ENCODE data around the gene ATG3. TPM values are rescaled to one million over a fixed set of nuclear protein-coding genes. Genes with fewer than 3 reads are reported as not detected.

ATG3 gene
- total RNA-seq, 6 experiments from 2014 or later = 19.9 to 57.8 (median 27.1) TPM

- ATAC-seq (peak in 3 of 4 donors; percentile 45 to 63 (median 60)), DNase-seq (no peak)
- no peak overlapping the region for H3K27ac ChIP-seq
- no peak overlapping the region for H3K4me3 ChIP-seq
- H3K9me3 ChIP-seq = no peaks in the 10 kb centered on the region
- H3K36me3 ChIP-seq = peaks cover 0 to 31% (median 3%) of the 10 kb centered on the region in 4 donors
- 70% methylated on average over 2 of the region's 2 CpGs for WGBS (ENCODE audit: insufficient coverage, low coverage, low lambda C conversion rate, missing lambda C conversion rate)
- no peaks in the 10 kb centered on the region for H3K4me1 ChIP-seq
- no peaks in the 10 kb centered on the region for H3K27me3 ChIP-seq
- TF ChIP-seq POLR2A (IDR thresholded peaks at IDR 0.05) (no peak), CTCF (IDR thresholded peaks at IDR 0.05) (peak; percentile 29 to 65 (median 59))
- intact Hi-C loops (cut with DNase I) = no loop called here
These were observed 20.6 kb upstream of the ATG3 start for GRCh38 chr3:112582244-112582874.

DNA sequence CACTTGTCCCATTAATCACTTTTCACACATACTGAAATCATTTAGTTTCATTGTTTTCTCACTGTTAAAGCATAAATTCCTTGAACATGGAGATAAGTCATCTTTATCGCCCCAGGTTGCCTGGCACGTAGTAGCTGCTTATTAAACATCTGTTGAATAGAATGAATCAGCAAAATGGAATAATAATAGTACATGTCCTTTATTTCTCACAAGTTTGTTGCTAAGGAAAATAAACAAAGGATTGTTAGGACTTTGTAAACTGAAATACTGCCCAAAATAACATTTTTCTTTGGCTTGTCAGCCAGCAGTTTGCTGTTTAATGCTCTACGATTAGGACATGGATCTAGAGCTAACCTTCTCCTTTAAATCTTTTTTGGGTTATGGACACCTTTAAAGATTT lies 17.9 kb upstream of the ATG3 start:
- ATAC-seq = no peak
- Histone ChIP-seq H3K27ac (no peak overlapping the region), H3K4me1 (no peaks in the 10 kb centered on the region), H3K27me3 (no peaks in the 10 kb centered on the region), H3K9me3 (no peaks in the 10 kb centered on the region), H3K36me3 (peaks cover 0 to 27% (median 3%) of the 10 kb centered on the region in 4 donors), H3K4me3 (no peak overlapping the region)
- WGBS (ENCODE audit: insufficient coverage, low coverage, low lambda C conversion rate, missing lambda C conversion rate) = 90% methylated on average over 3 of the region's 3 CpGs
- intact Hi-C loops (cut with DNase I) = no loop called here
- DNase-seq = no peak
- TF ChIP-seq CTCF (IDR thresholded peaks at IDR 0.05) = no peak
- no peak for TF ChIP-seq POLR2A (IDR thresholded peaks at IDR 0.05)

DNA sequence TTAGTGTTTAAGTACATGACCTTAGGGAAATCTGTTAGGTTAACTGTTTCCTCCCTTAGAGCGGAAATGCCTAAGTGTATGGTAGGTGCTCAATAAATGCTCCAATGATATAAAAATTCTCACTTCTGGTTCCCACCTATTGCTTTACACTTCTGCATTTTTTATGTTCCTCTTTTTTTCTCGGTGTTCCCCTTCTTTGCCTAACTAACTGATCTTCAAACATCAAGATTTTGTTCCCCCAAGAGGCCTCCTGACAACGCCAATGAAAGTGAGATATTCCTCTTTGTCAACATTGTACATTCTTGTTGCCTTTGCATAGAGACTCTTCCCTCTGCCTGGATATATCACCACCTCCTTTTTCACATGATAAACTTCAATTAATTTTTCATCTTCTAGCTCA lies 17.5 kb upstream of the ATG3 start:
- intact Hi-C loops (cut with DNase I) = no loop called here
- Histone ChIP-seq H3K9me3 (no peaks in the 10 kb centered on the region), H3K27ac (no peak overlapping the region), H3K27me3 (no peaks in the 10 kb centered on the region), H3K36me3 (peaks cover 0 to 23% (median 3%) of the 10 kb centered on the region in 4 donors), H3K4me3 (no peak overlapping the region), H3K4me1 (no peaks in the 10 kb centered on the region)
- ATAC-seq (no peak), DNase-seq (no peak)
- WGBS (ENCODE audit: insufficient coverage, low coverage, low lambda C conversion rate, missing lambda C conversion rate) = 73% methylated on average over 3 of the region's 3 CpGs
- TF ChIP-seq POLR2A (IDR thresholded peaks at IDR 0.05) = no peak
- no peak for TF ChIP-seq CTCF (IDR thresholded peaks at IDR 0.05)

- Histone ChIP-seq H3K4me3 (no peak overlapping the region), H3K27me3 (no peaks in the 10 kb centered on the region), H3K4me1 (no peaks in the 10 kb centered on the region), H3K36me3 (peaks cover 0 to 32% (median under 1%) of the 10 kb centered on the region in 4 donors), H3K9me3 (no peaks in the 10 kb centered on the region), H3K27ac (no peak overlapping the region)
- no peak for DNase-seq
- no peak for TF ChIP-seq POLR2A (IDR thresholded peaks at IDR 0.05)
- TF ChIP-seq CTCF (IDR thresholded peaks at IDR 0.05) = no peak
- WGBS (ENCODE audit: insufficient coverage, low coverage, low lambda C conversion rate, missing lambda C conversion rate) = 90% methylated on average over 1 of the region's 1 CpG
- intact Hi-C loops (cut with DNase I) = no loop called here
- ATAC-seq = no peak
These were observed 10.9 kb upstream of the ATG3 start for GRCh38 chr3:112572701-112573100.
